Fibroblast of pulmonary artery (primary cell): ENCODE results near the gene TFAP2A.

Experiments
- DNase-seq: peaks from one replicate; pipeline ENCODE4 v3.0.0-alpha.2; 2010; ENCODE audit warnings: low read depth
- H3K4me3 ChIP-seq: replicated peaks from 2 replicates; pipeline ENCODE4 v1.5.1; 2011; ENCODE audit warnings: low read depth, mild to moderate bottlenecking, control low read depth, low read length, moderate library complexity
- CTCF ChIP-seq: IDR thresholded peaks from 2 replicates; pipeline ENCODE4 v1.5.1; 2011; ENCODE audit warnings: mild to moderate bottlenecking, control low read depth, low read length, inconsistent platforms; ENCODE audit errors: missing control alignments

TFAP2A gene

GRCh38 chr6:10421158-10421920 lies 6.5 kb upstream of the TFAP2A start:
- no peak overlapping the region for H3K4me3 ChIP-seq
- no peak for DNase-seq
- TF ChIP-seq CTCF = no peak

GRCh38 chr6:10420546-10421157 lies 5.8 kb upstream of the TFAP2A start:
- no peak for TF ChIP-seq CTCF
- H3K4me3 ChIP-seq = no peak overlapping the region
- DNase-seq = no peak

GRCh38 chr6:10419749-10420545 lies 5.1 kb upstream of the TFAP2A start:
- H3K4me3 ChIP-seq = no peak overlapping the region
- no peak for DNase-seq
- TF ChIP-seq CTCF = no peak

GRCh38 chr6:10418862-10419748 lies 4.2 kb upstream of the TFAP2A start:
- no peak overlapping the region for H3K4me3 ChIP-seq
- no peak for TF ChIP-seq CTCF
- no peak for DNase-seq

- DNase-seq = no peak
- H3K4me3 ChIP-seq = no peak overlapping the region
- no peak for TF ChIP-seq CTCF
These were observed 3.5 kb upstream of the TFAP2A start for GRCh38 chr6:10418361-10418861.

- H3K4me3 ChIP-seq = no peak overlapping the region
- no peak for TF ChIP-seq CTCF
- DNase-seq = no peak
These were observed 2.8 kb upstream of the TFAP2A start for GRCh38 chr6:10417681-10418104.
